Lower leg skin (tissue), 3 donors: Measurements from ENCODE around the gene PSKH1.

ENCODE experiments used
- POLR2A ChIP-seq, 2 donors: fragments of 450-650 bp; IDR thresholded peaks; one replicate each; pipeline ENCODE4 v1.6.1; 2016 to 2017; ENCODE audit warnings: antibody characterized with exemption in 2 of 2, mild to moderate bottlenecking in 1 of 2, moderate library complexity in 1 of 2
- TF ChIP-seq, protein P1 (sequence below), 3 donors: fragments of 450-650 bp; IDR thresholded peaks; one replicate each; pipeline ENCODE4 v1.5.1; 2016; ENCODE audit warnings: antibody characterized with exemption in 3 of 3, mild to moderate bottlenecking in 3 of 3, moderate library complexity in 2 of 3

DNA sequence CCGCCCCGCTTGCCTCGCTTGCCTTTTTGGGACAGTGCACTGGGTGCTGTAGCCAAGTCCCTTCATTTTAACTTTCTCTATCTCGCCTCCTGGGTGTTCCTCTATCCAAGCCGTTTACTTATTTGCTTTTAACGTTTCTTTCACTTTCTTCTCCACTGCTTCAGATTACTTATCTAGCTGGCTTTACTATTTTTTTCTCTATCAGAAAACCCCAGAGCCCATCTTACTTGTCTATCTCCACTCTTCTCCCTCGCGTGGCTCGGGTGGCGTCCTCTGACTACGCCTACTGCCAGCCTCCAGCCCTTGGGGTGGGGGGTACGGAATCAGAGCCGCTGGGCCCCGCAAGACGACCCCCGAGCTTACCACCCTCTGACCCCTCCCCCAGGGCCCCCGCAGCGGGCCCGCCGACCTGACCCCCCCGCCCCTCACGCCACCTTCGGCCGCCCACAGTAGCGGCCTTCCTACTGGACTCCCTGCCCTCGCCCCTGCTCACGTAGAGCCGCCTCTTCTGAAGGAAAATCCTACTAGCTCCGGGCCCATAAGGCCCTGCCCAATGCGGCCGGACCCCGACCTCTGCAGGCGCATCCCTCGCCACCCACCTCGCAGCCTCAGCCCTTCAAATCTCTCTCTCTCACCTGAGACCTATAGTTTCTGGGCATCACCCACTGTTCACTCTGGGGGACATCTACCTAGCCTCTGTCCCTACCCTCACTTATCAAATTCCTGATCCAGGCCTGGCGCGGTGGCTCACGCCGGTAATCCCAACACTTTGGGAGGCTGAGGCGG, 76.4 kb downstream of the PSKH1 start:
- TF ChIP-seq POLR2A (IDR thresholded peaks at IDR 0.05), result no peak
- TF ChIP-seq, protein P1, sequence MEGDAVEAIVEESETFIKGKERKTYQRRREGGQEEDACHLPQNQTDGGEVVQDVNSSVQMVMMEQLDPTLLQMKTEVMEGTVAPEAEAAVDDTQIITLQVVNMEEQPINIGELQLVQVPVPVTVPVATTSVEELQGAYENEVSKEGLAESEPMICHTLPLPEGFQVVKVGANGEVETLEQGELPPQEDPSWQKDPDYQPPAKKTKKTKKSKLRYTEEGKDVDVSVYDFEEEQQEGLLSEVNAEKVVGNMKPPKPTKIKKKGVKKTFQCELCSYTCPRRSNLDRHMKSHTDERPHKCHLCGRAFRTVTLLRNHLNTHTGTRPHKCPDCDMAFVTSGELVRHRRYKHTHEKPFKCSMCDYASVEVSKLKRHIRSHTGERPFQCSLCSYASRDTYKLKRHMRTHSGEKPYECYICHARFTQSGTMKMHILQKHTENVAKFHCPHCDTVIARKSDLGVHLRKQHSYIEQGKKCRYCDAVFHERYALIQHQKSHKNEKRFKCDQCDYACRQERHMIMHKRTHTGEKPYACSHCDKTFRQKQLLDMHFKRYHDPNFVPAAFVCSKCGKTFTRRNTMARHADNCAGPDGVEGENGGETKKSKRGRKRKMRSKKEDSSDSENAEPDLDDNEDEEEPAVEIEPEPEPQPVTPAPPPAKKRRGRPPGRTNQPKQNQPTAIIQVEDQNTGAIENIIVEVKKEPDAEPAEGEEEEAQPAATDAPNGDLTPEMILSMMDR (IDR thresholded peaks at IDR 0.05), result no peak
